Measurements from ENCODE around the gene VWA5B1.

VWA5B1 gene

DNA sequence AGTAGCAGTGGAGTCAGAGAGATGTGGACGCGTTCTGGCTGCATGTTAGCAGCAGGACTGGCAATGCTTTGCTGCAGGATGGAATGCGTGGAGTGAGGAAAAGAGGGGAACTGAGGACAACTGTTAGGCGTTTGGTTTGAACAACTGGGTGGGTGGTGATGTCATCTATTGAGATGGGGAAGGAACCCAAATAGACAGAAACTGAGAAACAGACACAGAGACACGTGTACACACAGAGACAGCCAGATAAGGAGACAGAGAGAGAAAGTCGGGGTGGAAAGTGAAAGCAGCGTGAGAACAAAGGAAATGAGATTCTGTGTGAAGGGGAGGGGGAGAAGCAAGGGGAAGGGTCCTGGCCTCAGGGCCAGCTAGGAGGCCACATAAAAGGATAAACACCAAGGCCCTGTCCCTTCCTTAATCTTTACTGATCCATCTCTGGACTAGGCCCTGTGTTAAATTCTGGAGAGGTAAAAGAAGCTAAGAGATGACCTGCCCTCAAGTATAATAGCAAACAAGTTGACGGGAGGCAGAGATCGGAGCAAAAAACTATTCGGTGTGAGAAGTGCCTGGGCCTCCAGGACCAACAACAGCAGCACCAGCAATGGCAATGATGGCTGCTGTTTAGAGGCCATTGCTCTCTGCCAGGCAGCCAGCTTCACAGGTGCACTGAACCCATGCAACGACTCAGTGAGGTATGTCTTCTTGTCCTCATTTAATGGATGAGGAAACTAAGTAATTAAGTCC, 31.6 kb downstream of the VWA5B1 start:
- DNase-seq = peak; percentile 7 to 40 (median 24)

DNA sequence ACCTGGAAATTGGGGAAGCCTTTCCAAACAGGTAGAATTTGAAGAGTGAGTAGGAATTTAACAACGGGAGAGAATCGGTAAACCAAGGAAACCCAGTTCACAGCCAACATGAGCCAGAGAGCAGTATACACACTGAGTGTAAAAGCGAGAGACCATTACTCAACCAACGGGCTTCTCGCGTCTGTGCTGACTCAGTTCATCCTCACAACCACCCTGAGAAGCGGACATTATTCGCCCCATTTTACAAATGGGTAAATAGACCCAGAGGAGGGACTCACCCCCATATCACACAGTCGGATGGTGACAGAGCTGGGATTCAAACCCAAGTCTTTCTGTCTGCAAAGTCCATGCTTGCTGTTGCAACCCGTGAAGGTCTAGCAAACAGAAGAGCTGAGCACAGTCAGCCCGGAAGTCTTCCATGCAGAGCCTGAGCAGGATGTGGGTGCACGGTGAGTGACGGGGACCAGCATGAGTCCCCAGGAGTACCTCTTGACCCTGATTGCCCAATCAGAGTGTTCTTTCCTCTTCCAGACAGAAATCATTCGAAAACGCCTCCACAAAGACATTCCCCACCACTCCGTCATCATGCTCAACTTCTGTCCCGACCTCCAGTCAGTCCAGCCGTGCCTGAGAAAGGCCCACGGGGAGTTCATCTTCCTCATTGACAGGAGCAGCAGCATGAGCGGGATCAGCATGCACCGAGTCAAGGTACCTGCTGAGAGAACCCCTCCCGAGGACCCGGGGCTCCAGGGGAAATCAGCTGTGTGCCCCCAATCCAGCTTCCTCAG, 32.3 kb downstream of the VWA5B1 start:
- peak in 2 of 4 experiments; percentile 3 to 10 for DNase-seq

DNA sequence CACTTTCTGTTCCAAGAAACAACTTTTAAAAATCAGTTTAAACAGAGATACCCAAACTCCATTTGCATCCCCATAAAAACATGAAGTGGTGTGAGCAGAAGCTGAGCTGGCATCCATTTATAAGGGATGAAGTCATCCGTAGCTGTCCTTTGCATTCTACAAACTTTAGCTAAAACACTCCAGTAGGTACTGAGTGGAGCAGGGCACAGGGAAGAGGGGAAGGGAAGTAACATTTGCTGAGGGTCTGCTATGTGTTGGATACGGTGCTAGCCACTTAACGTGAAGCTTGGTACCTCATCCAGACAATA, 32.9 kb downstream of the VWA5B1 start:
- DNase-seq = no peak

DNA sequence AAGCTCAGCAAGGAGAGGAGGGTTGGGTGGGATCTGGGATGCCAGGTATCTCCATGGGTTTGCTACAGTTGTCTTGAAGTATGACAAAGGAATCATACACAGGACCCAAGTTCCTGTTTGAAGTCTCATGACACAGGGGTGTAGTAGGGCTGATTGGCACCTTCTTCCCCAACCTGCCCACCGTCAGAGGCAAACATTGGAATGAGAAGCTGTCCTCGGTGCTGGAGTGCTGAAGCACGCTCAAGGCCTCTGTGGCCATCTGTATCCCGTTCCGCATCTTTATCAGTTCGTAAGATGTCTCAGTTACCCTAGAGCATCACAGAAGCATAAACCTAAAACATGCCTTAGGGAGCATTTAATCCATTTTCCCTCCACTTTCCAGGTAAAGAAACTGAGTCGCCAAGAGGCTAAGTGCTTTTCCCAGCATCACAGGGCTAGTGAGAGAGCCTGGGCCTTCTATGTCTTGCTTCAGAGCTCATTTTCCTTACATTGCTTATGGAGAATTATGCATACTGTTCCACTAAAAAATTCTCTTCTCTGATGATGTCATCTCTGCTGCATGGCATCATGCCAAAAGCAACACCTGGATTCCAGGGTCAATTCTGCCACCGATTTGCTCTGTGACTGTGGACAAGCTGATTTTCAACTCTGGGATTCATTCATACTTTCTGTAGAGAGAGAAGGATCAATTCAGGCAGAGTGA, 34.2 kb downstream of the VWA5B1 start:
- DNase-seq = no peak

DNA sequence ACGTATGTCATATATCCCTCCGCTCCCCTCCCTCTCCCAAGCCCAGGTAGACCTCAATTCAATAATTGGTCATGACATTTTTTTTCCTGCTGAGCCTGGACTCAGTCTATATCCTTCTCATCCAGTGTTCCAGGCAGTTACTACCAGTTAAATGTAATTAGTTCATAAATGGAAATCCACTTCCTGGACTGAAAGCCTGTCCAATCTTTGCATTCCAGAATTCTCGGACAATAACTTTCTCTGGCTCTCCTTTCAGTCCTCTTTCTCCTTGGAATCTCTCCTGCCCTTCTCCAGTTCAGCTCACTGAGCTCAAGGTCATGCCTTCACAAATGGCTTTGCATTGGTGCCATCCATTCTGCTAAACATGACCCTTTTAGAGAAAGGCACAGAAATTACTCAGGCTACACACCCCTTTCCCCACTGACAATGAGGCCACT, 34.8 kb downstream of the VWA5B1 start:
- no peak for DNase-seq

DNA sequence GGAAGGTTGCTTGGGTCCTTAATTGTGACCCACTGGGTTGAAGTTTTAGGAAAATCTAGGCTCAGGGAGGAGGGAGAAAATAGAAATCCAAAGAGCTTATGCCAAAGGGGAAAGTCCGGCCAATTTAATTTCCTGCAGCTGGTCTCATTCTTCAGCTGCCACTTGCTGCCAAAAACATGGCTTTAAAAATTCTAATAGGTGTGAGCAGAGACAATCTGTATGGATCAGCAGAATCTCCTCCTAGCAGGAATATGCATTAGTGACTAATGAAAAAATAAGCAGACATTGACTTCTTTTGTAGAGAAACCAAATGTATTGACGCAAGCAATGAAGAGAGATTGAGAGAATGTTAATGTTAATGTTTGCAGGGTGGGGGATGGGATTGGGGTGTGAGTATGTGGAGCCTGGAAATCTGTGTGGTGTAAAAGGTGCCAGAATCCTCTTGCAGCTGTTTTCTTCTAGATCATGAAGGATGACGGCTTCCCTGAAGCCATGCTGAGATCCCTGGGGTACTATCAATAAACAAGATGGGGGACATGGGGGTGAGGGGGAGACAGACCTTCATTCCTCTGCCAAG, 35.3 kb downstream of the VWA5B1 start:
- no peak for DNase-seq

DNA sequence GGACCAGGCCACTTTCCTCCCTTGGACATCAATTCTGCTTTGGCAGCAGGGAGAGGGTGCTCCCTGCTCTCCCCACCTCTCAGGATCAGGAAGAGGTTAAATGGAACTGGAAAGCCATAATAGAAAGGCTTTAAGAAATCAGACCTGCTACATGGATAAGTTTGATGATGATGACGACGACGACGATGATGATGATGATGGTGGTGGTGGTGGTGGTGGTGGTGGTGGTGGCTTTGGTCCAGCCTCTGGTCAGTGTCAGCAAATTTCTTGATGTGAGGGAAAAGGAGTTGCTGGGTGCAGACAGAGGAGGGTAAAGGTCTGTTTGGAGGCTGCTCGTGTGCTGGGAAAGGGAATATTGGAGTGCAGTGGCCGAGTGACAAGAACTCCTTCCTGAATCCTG, 36.8 kb downstream of the VWA5B1 start:
- DNase-seq = no peak

DNA sequence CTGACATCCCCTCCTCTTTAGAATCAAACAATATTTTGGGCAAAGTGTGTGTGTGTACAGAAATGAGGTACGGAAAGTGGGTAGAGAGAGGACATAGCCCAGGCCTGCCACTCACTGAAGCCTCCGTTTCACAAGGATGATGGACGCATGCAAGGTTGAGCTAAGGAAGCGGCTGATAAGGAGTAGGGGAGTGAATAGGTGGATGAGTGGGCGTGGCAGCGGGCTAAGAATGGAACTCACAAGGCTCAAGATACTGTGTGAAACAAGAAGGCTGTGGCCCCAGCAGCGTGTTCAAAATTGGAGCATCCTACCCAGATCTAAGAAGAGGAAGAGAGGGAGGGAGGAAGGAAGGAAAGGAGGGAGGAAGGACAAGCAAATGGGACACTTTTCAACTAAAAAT, 37.5 kb downstream of the VWA5B1 start:
- DNase-seq = no peak

DNA sequence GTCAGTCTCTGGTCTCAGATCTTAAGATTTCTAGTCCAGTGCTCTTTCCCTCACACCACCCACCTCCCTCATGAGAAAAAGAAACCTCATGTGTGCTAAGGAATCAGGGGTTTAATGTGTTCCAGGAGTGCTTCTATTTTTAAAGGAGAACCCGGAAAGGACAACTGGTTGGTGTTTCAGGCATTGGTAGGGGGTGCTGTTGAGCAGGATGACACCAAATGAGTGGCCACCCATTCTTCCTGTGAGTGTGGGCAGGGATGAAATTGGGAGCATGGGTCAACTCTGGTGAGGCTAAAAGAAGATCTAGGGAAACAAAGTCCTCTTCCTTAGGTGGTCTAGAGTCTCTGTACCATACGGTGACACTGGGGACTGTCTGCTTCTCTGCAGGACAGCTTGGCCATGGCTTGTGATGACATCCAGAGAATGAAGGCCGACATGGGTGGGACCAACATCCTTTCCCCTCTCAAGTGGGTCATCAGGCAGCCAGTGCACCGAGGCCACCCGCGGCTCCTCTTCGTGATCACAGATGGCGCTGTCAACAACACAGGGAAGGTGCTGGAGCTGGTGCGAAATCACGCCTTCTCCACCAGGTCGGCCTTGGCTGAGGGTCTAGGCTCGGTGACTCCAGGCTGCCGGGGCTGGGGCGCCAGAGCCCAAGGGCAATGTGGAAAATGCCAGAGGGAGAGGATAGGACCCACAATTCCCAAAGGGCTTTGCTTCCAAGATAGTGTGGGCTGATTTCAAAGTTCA, 39.3 kb downstream of the VWA5B1 start:
- peak in 1 of 4 experiments; percentile 10 for DNase-seq

DNA sequence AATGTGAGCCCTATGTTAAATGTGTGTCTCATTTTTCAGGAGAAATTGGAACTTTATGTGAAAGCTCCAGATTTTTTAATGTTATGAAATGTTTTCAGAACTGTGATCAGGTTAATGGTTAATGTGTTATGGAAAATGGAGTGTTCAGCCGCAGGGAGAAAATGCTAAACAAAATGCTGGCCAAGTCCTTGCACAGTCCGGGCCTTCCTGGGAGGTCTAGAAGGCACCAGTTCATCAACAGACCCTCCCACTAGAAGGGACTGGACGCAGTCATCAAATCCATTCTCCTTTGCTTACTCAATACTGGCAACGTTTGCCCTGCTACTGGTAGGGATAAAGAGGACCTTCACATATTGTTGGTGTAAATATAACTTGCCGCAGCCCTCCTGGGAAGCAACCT, 43.4 kb downstream of the VWA5B1 start:
- DNase-seq = no peak

DNA sequence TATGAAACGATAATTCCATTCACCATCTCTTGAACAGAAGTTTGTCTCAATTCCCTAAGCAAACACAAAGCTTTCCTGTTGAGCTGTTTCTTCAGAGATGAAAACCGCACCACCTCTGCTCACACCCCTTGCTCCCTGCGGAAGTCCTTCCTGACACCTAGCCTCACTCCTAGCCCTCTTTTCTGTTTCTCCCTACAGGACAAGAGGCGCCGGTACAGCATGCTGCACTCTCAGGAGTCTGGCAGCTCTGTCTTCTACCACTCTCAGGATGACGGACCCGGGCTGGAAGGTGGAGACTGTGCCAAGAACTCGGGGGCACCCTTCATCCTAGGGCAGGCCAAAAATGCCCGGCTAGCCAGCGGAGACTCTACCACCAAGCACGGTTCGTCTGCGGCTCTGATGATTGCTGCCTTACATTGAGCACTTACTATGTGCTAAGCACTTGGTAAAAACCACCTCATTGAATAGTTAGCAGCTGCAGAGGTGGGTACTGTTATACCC, 45.5 kb downstream of the VWA5B1 start:
- DNase-seq = no peak

DNA sequence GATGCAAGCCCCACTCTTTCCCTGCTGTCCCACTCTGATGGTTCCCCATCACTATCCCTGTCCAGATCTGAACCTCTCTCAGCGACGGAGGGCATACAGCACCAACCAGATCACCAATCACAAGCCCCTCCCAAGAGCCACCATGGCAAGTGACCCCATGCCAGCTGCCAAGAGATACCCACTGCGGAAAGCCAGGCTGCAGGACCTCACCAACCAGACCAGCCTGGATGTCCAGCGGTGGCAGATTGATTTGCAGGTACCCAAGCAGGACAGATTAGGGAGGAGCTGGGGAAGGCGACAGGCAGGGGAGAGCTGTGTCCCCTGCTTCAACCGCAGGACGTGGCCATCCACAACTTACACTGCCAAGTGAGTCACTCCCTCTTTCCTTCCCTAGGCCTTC, 46.9 kb downstream of the VWA5B1 start:
- no peak for DNase-seq

DNA sequence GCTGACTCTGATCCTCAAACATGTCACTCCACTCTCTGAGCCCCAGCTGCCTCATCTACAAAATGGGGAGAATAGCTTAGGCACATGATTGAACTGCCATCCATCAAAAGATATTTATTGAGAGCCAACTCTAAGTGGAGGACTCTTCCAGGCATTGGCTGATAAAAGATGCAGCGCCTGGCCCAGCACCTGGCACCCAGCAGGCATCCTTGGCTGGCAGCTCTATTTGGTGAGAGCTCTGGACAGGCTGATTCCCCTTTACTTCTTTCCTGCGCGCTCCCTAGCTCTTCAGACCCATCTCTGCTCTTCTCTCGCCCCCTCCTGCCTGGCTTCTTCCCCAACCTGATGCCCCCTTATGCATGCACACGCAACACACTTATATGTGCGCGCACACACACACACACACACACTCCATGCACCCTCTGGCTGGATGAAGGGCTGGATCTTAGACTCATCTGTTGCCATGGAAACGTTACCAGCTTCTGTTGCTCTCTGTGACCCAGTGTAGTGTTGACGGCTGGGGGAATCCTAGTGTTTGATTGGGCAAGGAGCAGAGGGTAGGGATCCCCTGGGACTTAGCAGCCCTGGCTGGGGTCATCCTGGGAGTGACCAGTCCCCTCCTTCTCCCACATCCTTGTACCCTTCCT, 49.3 kb downstream of the VWA5B1 start:
- DNase-seq = no peak

DNA sequence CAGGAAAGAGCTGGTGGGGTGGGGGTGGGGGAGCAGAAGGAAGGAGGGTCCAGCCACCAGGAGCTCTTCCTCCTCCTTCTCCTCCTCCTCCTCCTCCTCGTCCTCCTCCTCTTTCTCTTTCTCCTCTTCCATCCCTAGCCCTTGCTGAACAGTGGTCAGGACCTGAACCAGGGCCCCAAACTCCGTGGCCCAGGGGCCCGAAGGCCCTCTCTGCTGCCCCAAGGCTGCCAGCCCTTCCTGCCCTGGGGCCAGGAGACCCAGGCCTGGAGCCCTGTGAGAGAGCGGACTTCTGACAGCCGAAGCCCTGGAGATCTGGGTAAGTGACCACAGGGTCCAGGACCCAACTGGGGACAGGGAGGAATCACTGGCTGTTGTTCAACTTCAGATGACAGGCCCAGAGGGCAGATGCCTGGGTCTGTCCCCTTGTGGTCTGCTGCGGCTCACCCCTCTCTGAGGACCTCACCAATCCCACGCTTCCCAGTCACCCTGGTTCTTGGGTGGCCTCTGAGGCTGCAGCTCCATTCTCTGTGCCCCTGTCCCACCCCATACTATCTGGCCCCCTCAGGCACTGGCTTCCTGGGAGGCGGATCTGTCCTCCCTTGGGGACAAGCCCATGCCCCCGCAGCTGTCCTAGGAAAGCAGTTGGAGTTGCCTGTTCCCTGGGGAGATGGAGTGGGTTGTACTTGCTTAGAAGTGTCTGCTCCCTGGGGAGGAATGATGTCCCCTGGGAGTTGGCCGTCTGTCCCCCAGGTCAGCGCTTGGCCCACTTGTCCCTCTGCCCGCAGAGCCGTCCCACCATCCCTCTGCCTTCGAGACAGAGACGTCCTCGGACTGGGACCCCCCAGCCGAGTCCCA, 51.8 kb downstream of the VWA5B1 start:
- no peak for DNase-seq

DNA sequence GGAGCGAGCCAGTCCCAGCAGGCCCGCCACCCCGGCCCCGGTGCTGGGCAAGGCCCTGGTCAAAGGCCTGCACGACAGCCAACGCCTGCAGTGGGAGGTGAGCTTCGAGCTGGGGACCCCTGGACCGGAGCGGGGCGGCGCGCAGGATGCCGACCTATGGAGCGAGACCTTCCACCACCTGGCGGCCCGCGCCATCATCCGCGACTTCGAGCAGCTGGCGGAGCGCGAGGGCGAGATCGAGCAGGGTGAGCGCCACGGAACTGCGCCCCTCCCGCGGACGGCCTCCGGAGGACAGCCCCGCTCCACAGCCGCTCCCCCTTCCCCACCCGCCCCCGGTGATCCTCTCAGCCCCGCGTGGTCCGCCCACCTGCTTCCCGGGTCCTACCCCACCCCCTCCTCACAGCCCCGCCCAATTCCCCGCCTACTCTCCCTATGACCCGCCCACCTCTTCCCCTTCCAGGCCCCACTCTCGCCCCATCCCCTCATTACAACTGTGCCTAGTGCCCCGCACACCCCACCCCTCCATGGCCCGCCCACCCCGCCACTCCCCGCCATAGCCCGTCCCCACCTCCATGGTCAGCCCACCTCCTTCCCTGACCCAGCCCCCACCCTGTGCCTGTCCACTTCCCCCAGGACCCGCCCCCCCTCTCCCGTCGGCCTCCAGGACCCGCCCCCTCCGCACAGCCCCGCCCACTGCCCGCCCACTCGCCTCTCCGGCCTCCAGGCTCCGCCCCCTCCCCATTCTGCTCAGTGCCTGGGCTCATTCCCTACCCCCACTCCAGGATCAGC, 52.7 kb downstream of the VWA5B1 start:
- DNase-seq = no peak

DNA sequence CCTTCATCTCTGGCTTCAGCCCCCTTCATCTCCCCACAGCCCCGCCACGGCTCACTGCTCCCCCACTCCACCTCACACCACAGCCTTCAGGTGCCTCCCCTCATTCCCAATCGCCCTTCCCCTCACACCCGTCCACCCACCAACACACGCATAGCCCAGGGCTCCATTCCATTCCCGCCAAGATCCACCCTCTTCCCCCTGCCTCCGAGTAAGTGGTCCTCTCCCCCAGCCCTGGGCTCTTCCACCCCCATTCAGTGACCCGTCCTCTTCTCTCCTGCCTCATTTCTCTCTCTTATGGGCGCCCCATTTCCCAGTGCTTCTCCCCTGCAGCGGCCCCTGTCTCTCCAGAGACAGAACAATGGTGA, 53.2 kb downstream of the VWA5B1 start:
- no peak for DNase-seq

DNA sequence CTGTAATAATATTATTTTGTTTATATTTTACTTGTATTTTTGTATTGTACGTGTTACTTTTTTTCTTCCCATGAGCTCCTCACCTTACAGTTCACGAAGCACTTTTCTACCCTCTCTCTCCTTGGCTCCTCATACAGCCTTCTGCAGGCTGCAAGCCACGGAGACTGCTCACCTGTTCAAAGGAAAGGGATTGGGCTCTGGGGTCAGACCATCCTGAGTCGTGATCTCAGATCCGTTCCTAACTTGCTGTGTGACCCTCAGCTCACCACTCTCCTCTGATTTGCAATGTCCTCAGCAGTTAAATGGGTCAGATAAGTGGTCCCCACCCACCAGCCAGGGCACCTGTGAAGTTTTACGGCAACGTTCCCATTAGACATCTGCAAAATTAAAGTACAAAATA, 54.1 kb downstream of the VWA5B1 start:
- no peak for DNase-seq

DNA sequence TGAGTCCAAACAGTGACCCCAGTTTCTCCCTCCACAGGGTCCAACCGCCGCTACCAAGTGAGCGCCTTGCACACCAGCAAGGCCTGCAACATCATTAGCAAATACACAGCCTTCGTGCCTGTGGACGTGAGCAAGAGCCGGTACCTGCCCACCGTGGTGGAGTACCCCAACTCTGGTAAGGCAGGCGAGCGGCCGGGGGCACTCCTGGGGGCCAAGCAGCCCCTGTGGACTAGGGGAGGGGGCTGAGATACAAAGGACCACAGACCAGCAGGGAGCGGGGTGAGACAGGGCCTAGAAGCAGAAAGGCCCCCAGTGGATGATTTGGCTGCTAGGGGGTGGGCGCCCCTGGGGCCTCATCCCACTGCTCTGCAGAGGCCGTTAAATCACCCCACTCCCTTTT, 54.7 kb downstream of the VWA5B1 start:
- no peak for DNase-seq

DNA sequence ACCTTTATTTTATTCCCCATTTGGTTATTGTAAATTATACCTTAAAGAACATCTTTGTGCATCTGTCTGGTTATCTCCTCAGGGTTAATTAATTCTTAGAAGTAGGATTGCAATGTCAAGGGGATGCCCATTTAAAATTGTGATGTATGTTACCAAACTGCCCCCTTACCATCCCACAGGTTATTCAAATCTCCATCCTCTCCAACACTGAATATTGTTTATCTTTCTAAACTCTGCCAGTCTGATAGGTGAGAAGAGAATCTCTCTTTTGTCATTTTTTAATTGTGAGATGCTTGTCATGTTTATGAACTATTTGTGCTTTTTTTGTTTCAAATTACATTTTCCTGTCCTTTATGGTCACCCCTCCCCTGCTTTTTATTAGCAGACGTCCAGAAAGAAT, 55.8 kb downstream of the VWA5B1 start:
- DNase-seq = no peak

DNA sequence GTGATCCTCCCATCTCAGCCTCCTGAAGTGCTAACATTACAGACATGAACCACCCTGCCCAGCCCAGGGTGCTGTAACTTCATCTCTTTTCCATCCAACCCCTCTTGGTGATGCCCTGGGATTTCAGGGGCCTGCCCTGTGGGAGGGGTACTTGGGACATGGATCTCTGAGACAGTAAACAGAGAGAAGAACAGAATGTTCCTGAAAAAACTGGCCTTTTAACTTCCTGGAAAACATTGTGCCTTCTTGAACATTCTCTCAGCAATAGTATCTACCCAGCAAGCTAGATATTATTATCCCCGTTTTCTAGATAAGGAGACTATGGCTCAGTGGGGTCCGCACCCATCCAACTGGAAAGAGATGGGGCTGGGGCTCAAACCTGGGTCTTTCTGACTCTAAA, 57.0 kb downstream of the VWA5B1 start:
- no peak for DNase-seq

All from suppressor macrophage (primary cell).